Motor neuron (in vitro differentiated cells): ENCODE data around the gene CD81. TPM values are rescaled to one million over a fixed set of nuclear protein-coding genes. Genes with fewer than 3 reads are reported as not detected.

Experiments
- ATAC-seq, 8 experiments: fragments of 200-7000 bp; cut with Tn5 transposase; replicated peaks in 6 of 8; 2 replicates each; pipeline ENCODE4 v1.8.0; 2021; ENCODE audit warnings: mild to moderate bottlenecking in 8 of 8, moderate library complexity in 8 of 8
- H3K27ac ChIP-seq, 2 donors: fragments of 250-450 bp; sonication (Bioruptor Pico); 2 replicates each; pipeline ENCODE4 v1.9.0; 2021; ENCODE audit warnings: antibody characterized with exemption in 2 of 2, mild to moderate bottlenecking in 2 of 2, moderate library complexity in 1 of 2
- H3K4me1 ChIP-seq, 2 donors: fragments of 250-450 bp; sonication (Bioruptor Pico); replicated peaks in 1 of 2; 2 replicates each; pipeline ENCODE4 v1.6.1; 2021; ENCODE audit warnings: antibody characterized with exemption in 2 of 2, mild to moderate bottlenecking in 2 of 2, moderate library complexity in 1 of 2
- H3K4me3 ChIP-seq, 5 donors: fragments of 250-450 bp; sonication (Bioruptor Pico); 2 replicates each; pipeline ENCODE4 v1.9.0; 2021; ENCODE audit warnings: antibody characterized with exemption in 5 of 5, mild to moderate bottlenecking in 5 of 5, moderate library complexity in 4 of 5
- WGBS, 10 experiments: fragments of 450-650 bp; shearing (Covaris generic); methylation state at CpG; one replicate each; pipeline ENCODE4 v1.0.0; 2022; 5-methylcytosine and 5-hydroxymethylcytosine counted together
- in situ Hi-C, 9 experiments: fragments of 400-800 bp; cut with MboI; loops; one replicate each; pipeline ENCODE4 v1.15.0; 2021; ENCODE audit warnings: low sequenced_read_pairs in 9 of 9, low pct_unique_long_range_greater_than_20kb in 2 of 9; ENCODE audit not compliant: unreplicated experiment in 9 of 9
- total RNA-seq, 8 experiments: library from RNA; unstranded; fragments of 300-600 nt; gene quantifications; 2 replicates each; pipeline versions ENCODE4 v1.2.3 to v1.2.4, GENCODE V29; 2022

CD81 gene
- total RNA-seq, 8 experiments from 2014 or later: 44.8 to 383 (median 165) TPM

DNA sequence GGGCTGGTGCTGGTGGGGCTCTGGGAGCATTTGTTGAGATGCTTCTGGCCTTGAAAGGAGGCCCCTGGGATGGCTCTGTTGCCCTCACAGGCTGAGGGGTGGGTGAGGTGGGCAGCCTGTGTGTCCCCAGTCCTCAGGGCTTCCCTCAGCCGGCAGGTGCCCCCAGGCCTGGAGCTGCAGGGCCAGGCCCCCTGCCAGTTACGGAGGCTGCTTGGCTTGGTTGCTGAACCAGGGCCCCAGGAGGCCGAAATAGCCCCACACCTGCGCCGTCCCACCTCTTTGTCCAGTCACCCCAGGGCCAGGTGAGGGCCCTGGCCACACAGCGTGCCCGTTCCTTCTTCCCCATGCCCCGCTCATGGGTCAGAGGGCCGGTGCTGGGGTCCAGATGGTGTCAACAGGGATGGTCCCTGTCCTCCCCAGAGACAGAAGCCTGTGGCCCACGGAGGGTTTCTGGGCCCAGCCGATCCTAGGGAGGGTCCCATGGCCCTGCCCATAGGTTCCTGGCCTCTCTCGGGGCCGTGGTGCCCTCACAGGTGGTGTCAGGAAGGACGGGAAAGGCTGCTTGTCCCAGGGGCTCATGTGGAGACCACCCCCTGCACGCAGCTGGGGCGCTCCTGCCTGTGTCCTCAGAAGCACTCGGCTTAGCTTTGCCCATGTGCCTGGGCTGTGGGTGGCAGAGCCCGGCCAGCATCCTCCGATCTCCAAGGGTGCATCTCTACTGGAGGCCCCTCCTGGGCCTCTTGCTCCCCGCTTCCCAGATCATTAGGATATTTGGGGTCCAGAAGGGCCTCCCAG, 14.3 kb downstream of the CD81 start:
- WGBS, 10 experiments: 93 to 100% (median 95%) methylated on average over 2 to 7 of the region's 20 CpGs; no CpG with 5 or more reads in 7 of the 10 experiments
- ATAC-seq: no peak
- H3K4me3 ChIP-seq: no peak overlapping the region
- no peak overlapping the region for H3K27ac ChIP-seq
- peaks cover 16 to 27% of the 10 kb centered on the region in 2 donors for H3K4me1 ChIP-seq
- in situ Hi-C loops: no loop called here

DNA sequence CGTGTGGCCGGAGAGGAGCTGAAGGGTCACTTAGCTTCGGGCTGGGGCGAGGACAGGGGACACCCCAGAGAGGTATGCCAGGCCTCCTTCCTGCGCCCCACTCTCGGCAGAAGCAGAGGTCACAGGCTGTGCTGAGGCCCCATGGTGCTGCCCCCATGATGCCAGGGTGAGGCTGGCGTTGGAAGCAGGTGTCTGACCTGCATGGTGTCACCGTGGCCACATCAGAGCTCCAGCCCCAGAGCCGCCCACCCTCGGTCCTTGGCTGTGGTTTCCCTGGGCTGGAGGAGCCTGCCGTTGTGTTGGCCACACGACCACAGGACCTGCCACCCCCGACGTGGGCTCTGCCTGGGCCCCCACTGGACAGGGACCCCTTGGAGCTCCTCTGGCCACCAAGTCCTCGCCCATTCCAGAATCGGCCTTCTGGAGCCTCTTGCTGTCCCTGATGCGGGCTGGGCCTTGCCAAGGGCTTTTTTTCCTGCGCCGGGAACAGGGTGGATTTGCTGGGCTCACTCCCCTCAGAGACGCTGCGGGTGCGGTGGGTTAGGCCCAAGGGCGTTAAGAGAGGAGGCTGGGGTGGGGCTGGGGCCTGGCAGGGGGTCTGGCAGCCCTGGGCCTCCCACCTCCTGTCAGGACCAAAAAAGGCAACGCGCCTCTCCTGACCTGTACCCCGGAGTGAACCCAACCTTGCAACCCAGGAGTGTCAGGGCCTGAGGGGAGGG, 15.3 kb downstream of the CD81 start:
- H3K27ac ChIP-seq: no peak overlapping the region
- WGBS, 10 experiments: 90 to 100% methylated on average over 1 to 2 of the region's 26 CpGs; no CpG with 5 or more reads in 8 of the 10 experiments
- ATAC-seq: no peak
- in situ Hi-C loops: no loop called here
- H3K4me1 ChIP-seq: peaks cover 10 to 17% of the 10 kb centered on the region in 2 donors
- H3K4me3 ChIP-seq: no peak overlapping the region

GRCh38 chr11:2393111-2393868, 16.2 kb downstream of the CD81 start:
- in situ Hi-C loops: no loop called here
- 100% methylated on average over 2 of the region's 27 CpGs; no CpG with 5 or more reads in 9 of the 10 experiments for WGBS, 10 experiments

GRCh38 chr11:2393941-2394817, 17.1 kb downstream of the CD81 start:
- ATAC-seq: no peak
- WGBS, 10 experiments: 100% methylated on average over 1 to 2 of the region's 34 CpGs; no CpG with 5 or more reads in 8 of the 10 experiments
- in situ Hi-C loops: no loop called here
- Histone ChIP-seq H3K4me3 (no peak overlapping the region), H3K4me1 (peaks cover 9 to 12% of the 10 kb centered on the region in 2 donors), H3K27ac (no peak overlapping the region)

More at GRCh38 chr11:2393111-2393868, 16.2 kb downstream of the CD81 start:
- ATAC-seq: no peak
- no peak overlapping the region for H3K27ac ChIP-seq
- H3K4me3 ChIP-seq: no peak overlapping the region
- peaks cover 10 to 12% of the 10 kb centered on the region in 2 donors for H3K4me1 ChIP-seq

GRCh38 chr11:2394818-2395105, 17.7 kb downstream of the CD81 start:
- in situ Hi-C loops: no loop called here
- H3K4me3 ChIP-seq: no peak overlapping the region
- no peak overlapping the region for H3K27ac ChIP-seq
- WGBS, 10 experiments: 87% methylated on average over 3 of the region's 8 CpGs; no CpG with 5 or more reads in 9 of the 10 experiments
- no peak for ATAC-seq
- H3K4me1 ChIP-seq: peaks cover 7 to 9% of the 10 kb centered on the region in 2 donors

- no peak overlapping the region for H3K27ac ChIP-seq
- no peak for ATAC-seq
- H3K4me1 ChIP-seq: peaks cover 7 to 9% of the 10 kb centered on the region in 2 donors
- in situ Hi-C loops: no loop called here
- WGBS, 10 experiments: no CpG with 5 or more reads among the region's 26 CpGs
- no peak overlapping the region for H3K4me3 ChIP-seq
Observed at GRCh38 chr11:2395211-2395730, 18.2 kb downstream of the CD81 start.

DNA sequence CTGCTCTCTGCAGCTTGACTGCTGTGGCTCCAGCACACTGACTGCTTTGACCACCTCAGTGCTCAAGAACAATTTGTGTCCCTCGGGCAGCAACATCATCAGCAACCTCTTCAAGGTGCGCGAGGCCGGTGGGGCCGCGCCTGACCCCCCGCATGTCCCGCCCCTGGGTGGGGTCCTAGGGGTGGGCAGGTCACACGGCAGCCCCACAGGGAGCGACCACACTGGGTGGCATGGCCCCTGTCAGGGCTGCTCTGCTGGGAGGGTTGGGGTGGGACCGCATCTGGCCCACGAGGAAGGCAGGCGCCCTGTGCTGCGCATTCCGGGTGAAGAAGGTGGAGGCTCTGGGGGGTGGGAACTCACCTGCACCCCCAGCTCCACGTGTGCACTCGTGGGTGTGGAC, 18.7 kb downstream of the CD81 start:
- WGBS, 10 experiments: 67% methylated on average over 3 of the region's 17 CpGs; no CpG with 5 or more reads in 9 of the 10 experiments
- ATAC-seq: no peak
- H3K4me1 ChIP-seq: peaks cover 7 to 9% of the 10 kb centered on the region in 2 donors
- in situ Hi-C loops: no loop called here
- no peak overlapping the region for H3K4me3 ChIP-seq
- H3K27ac ChIP-seq: no peak overlapping the region

DNA sequence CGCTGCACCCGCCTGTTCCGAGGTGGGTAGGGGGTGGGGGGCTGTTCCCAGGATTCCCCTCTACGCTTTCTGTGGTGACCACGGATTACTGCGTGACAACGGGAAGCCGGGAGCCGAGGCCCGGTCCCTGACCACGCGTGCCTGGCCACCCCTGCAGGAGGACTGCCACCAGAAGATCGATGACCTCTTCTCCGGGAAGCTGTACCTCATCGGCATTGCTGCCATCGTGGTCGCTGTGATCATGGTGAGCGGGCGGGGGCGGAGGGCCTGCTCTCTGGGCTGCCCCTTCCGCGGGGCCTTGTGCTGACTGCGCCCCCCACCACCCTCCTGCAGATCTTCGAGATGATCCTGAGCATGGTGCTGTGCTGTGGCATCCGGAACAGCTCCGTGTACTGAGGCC, 19.4 kb downstream of the CD81 start:
- ATAC-seq: no peak
- Histone ChIP-seq H3K4me1 (peaks cover 9 to 11% of the 10 kb centered on the region in 2 donors), H3K4me3 (no peak overlapping the region), H3K27ac (no peak overlapping the region)
- in situ Hi-C loops: no loop called here
- WGBS, 10 experiments: 83 to 100% (median 100%) methylated on average over 1 to 9 of the region's 26 CpGs; no CpG with 5 or more reads in 6 of the 10 experiments

DNA sequence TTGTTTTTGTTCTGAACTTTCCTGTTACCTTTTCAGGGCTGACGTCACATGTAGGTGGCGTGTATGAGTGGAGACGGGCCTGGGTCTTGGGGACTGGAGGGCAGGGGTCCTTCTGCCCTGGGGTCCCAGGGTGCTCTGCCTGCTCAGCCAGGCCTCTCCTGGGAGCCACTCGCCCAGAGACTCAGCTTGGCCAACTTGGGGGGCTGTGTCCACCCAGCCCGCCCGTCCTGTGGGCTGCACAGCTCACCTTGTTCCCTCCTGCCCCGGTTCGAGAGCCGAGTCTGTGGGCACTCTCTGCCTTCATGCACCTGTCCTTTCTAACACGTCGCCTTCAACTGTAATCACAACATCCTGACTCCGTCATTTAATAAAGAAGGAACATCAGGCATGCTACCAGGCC, 19.9 kb downstream of the CD81 start:
- Histone ChIP-seq H3K27ac (no peak overlapping the region), H3K4me1 (peaks cover 14 to 16% of the 10 kb centered on the region in 2 donors), H3K4me3 (no peak overlapping the region)
- in situ Hi-C loops: no loop called here
- ATAC-seq: no peak
- WGBS, 10 experiments: 60 to 100% (median 97%) methylated on average over 1 to 6 of the region's 12 CpGs; no CpG with 5 or more reads in 6 of the 10 experiments

DNA sequence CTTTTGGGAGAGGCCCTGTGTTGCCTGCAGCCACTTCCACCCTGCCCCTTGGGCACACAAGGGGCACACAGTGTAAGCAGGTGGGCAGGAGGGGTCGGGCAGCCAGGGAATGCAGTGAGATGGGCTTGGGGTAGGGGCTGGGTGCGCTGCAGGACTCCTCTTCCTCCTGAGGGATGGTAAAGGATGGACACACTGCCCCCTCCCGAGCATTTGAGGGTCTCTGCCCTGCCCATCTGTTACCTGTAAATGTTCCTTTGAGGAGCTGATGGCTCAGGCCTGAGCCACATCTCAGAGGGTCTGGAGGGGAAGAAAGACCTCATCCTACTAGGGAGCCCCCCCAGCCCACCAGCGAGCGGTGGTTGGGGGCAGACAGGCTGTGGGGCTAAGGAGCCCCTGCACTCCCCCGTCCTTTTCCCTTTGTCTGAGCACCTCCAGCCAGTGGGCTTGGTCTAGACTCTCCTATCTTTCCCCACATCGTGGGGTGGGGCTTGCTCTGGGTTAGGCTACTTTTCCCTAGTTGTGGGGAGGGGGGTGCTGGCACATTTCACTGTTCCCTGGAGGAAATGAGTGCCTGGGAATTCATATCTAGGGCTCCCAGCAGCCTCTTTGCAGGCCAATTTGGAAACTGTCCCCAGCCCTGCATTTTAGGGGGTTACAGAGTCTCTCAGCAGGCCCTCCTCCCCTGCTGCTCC, 21.7 kb downstream of the CD81 start:
- no peak for ATAC-seq
- in situ Hi-C loops: no loop called here
- WGBS, 10 experiments: 25 to 92% methylated on average over 2 of the region's 7 CpGs; no CpG with 5 or more reads in 8 of the 10 experiments
- Histone ChIP-seq H3K4me3 (peak overlapping the region; percentile 47 to 98 (median 53)), H3K27ac (peak overlapping the region; percentile 94 to 98), H3K4me1 (peaks cover 15 to 16% of the 10 kb centered on the region in 2 donors)

DNA sequence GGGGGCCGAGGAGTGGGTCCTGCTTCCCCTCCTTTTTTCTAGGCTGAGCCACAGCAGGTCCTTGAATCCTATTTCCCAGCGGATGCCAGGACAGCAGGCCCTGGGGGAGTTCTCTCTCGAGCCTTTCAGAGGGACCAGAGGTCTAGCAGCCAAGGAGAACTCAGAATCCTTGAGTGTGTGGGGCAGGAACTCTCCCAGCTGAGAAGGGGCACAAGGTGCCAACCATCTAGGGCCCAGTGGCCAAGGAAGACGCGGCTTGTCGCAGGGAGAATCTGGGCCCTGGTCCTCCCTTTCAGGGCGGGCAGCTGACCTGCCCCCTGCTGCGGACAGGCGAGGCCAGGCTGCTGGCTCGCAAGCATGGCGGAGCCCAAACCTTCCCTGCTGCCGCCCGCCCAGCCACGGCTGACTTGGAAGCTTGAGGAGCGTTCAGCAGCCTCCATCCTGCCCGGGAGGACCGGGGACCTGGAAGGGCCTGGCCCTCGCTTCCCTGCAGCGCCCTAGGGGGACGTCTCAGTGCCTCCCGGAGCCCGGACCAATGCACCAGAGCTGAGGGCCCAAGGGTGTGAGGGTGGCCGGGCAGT, 22.5 kb downstream of the CD81 start:
- Histone ChIP-seq H3K27ac (peak overlapping the region; percentile 94 to 98), H3K4me3 (peak overlapping the region; percentile 47 to 98 (median 53)), H3K4me1 (peaks cover 15 to 16% of the 10 kb centered on the region in 2 donors)
- 0 to 30% (median 5%) methylated on average over 2 to 3 of the region's 23 CpGs; no CpG with 5 or more reads in 6 of the 10 experiments for WGBS, 10 experiments
- peak in 3 of 8 experiments; percentile 4 to 16 (median 8) for ATAC-seq
- in situ Hi-C loops: loop anchor here in 6 of 9 experiments (25.0 kb wide), 4 partner anchors 87 to 488 kb away; partner anchors contain the start of genes CDKN1C (in 2 of the 6), C11orf21 (in 1 of the 6) and TSPAN32 (in 1 of the 6)
